ENCODE data around the gene AGT. TPM values are rescaled to one million over a fixed set of nuclear protein-coding genes. Genes with fewer than 3 reads are reported as not detected.
"Not testable (repeated sequence)": the region's sequence is repeated elsewhere in the genome, so short reads cannot be mapped to it uniquely, and the experiment has no call there.

AGT gene
- total RNA-seq, 2 experiments from 2014 or later, result not detected

DNA sequence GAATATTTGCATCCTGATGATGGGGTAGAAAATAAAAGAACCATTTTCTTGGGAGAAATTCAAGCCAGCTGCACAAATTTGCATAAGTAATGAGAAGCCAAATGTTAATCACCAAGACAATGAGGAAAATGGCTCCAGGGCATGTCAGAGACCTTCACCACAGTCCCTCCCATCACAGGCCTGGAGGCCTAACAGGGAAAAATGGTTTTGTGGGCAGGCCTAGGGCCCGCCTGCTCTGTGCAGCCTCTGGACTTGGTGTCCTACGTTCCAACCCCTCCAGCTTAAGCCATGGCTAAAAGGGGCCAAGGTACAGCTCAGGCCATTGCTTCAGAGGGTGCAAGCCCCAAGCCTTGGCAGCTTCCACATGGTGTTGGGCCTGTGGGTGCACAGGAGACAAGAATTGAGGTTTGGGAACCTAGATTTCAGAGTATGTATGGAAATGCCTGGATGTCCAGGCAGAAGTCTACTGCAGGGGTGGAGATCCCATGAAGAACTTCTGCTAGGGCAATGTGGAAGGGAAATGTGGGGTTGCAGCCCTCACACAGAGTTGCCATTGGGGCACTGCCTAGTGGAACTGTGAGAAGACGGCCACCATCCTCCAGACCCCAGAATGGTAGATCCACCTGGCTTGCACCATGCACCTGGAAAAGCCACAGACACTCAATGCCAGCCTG lies 8.1 kb upstream of the AGT start:
- H3K4me3 Mint-ChIP-seq, H3K9me3 Mint-ChIP-seq, H3K4me1 Mint-ChIP-seq, H3K36me3 Mint-ChIP-seq, DNase-seq, H3K27ac Mint-ChIP-seq: not testable (repeated sequence)
- H3K27me3 Mint-ChIP-seq, result peaks cover 13% of the 10 kb centered on the region

DNA sequence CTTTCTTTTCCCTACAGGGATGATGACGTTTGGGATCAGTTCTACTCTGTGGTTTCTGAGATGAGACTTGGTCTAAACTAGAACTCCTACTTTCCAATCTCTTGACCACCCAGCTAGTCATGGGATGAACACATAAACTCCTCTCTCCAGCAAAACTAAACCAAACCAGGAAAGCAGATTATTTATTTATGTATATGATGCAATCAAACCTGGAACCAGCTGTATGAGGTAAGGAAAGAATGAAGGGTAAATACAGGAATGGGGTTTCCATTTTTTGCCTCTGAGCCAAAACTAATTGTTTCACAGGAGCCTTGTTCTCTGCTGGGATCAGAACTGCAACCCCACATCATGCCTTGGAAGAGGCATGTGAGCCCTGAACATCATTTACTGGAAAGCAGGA lies 3.3 kb upstream of the AGT start:
- no peak for DNase-seq
- H3K27ac Mint-ChIP-seq, result no peak overlapping the region
- H3K4me1 Mint-ChIP-seq, result no peaks in the 10 kb centered on the region
- H3K9me3 Mint-ChIP-seq, result peaks cover 8% of the 10 kb centered on the region
- peaks cover 4% of the 10 kb centered on the region for H3K36me3 Mint-ChIP-seq
- no peak overlapping the region for H3K4me3 Mint-ChIP-seq
- H3K27me3 Mint-ChIP-seq, result peaks cover 15% of the 10 kb centered on the region

DNA sequence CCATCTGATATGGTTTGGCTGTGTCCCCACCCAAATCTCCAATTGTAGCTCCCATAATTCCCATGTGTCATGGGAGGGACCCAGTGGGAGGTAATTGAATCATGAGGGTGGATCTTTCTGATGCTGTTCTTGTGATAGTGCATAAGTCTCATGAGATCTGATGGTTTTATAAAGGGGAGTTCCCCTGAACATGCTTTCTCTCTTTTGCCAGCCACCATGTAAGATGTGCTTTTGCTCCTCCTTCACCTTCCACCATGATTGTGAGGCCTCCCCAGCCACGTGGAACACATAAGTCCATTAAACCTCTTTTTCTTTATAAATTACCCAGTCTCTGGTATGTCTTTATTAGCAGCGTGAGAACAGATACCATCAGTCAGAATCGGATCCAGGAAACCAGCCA lies 2.5 kb upstream of the AGT start:
- not testable (repeated sequence) for H3K9me3 Mint-ChIP-seq, H3K4me3 Mint-ChIP-seq, H3K4me1 Mint-ChIP-seq, H3K27ac Mint-ChIP-seq, H3K36me3 Mint-ChIP-seq, DNase-seq
- H3K27me3 Mint-ChIP-seq, result peaks cover 14% of the 10 kb centered on the region

DNA sequence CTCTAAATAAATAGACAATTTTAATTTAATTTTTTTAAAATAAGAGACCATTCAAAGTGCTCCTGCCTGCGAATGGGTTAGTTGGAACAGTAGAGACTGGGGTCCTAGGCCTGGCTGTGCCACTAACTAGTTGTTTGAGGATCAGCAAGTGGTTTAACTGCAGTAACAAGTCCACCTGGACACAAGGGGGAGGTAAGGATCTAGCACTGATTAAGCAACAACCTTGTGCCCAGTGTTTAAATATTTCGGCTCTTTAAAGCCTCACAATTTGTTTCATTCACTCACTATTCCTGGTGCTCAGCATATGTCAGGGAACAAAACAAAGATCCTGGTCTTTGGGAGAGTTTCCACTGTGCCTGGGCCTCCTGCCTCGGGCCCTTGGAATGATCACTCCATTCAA lies 1.6 kb upstream of the AGT start:
- Mint-ChIP-seq H3K9me3 (peaks cover 3% of the 10 kb centered on the region), H3K4me1 (no peaks in the 10 kb centered on the region), H3K27me3 (peaks cover 10% of the 10 kb centered on the region), H3K4me3 (no peak overlapping the region), H3K27ac (no peak overlapping the region), H3K36me3 (no peaks in the 10 kb centered on the region)
- no peak for DNase-seq

DNA sequence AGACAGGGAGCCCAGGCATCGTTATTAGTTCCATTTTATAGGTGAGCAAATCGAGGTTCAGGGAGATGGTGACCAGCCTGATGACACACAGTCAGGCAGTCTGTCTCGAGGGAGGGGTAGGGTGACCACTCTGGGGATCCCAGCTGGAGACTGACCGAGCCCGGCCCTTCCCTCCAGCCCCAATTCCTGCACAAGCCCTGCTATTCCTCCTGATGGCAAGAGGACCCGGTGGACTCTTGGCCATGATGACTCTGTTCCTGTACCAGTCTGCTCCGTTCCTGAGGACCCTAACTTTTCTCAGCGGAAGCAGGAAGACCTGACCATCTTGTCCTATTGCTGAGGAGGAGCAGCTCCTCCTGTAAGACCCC lies 391 bp downstream of the AGT start:
- DNase-seq, result no peak
- H3K9me3 Mint-ChIP-seq, result peaks cover 3% of the 10 kb centered on the region
- H3K27ac Mint-ChIP-seq, result no peak overlapping the region
- no peak overlapping the region for H3K4me3 Mint-ChIP-seq
- no peaks in the 10 kb centered on the region for H3K36me3 Mint-ChIP-seq
- peaks cover 8% of the 10 kb centered on the region for H3K27me3 Mint-ChIP-seq
- H3K4me1 Mint-ChIP-seq, result no peaks in the 10 kb centered on the region

DNA sequence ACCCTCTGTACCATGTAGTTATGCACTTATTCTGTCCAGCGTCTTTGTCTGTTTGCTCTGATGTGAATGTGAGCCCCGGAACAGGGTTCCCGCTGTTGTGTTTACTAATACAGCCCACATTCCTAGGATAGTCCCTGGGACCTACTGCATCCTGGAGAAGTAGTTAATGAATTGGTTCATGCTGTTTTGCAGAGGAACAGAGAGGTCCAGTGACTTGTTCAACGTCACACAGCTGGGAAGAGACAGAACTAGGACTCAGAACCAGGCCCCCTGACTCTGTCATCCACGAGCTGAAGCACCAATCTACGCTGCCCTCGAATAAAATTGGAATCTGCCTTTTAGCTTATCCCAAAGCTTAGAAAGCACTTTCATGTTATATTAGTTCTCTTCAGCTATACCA lies 784 bp downstream of the AGT start:
- Mint-ChIP-seq H3K27me3 (peaks cover 6% of the 10 kb centered on the region), H3K4me3 (no peak overlapping the region), H3K36me3 (no peaks in the 10 kb centered on the region), H3K27ac (no peak overlapping the region), H3K4me1 (no peaks in the 10 kb centered on the region), H3K9me3 (peaks cover 3% of the 10 kb centered on the region)
- no peak for DNase-seq

DNA sequence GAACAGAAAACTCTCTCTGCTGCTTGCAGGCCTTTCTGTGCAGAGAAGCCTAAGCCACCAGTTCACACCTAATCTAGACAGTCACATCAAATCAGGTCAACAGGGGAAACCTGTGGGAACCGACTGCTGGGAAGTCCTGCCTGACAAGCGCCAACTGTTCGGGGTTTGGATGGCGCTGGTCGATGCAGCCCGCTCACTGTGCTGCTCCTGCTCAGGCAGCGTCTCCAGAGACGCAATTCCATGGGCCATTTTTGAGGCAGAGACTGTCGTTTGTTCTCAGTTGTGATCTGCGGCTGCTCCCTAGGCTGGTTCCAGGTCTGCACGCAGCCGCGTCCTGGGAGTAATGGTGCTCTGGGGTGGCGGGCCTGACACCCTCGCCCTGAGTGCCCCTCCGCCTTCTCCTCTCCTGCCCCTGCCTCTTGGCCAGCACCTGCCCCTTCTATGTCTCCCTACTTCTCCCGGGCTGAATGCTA lies 1.4 kb downstream of the AGT start:
- Mint-ChIP-seq H3K4me1 (no peaks in the 10 kb centered on the region), H3K36me3 (no peaks in the 10 kb centered on the region), H3K27me3 (peaks cover 10% of the 10 kb centered on the region), H3K9me3 (peaks cover 3% of the 10 kb centered on the region), H3K27ac (no peak overlapping the region), H3K4me3 (no peak overlapping the region)
- DNase-seq, result no peak

DNA sequence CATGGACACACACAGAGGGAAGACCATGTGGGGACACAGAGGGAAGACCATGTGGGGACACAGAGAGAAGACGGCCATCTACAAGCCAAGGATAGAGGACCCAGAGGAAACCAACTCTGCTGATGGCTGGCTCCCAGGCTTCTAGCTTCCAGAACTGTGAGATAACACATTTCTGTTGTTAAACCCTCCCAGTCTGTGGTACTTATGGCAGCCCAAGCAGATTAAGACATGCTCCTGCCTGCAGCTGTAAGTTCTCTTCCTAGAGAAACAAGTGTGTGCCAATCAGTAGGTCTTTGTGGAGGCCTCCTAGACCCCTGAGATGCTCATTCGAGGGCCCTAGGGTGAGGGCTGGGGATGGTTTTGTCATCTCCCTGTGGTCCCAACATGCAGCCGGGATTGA lies 2.7 kb downstream of the AGT start:
- Mint-ChIP-seq H3K36me3 (no peaks in the 10 kb centered on the region), H3K9me3 (no peaks in the 10 kb centered on the region), H3K4me1 (no peaks in the 10 kb centered on the region), H3K4me3 (no peak overlapping the region), H3K27ac (no peak overlapping the region), H3K27me3 (peaks cover 10% of the 10 kb centered on the region)
- DNase-seq, result no peak

DNA sequence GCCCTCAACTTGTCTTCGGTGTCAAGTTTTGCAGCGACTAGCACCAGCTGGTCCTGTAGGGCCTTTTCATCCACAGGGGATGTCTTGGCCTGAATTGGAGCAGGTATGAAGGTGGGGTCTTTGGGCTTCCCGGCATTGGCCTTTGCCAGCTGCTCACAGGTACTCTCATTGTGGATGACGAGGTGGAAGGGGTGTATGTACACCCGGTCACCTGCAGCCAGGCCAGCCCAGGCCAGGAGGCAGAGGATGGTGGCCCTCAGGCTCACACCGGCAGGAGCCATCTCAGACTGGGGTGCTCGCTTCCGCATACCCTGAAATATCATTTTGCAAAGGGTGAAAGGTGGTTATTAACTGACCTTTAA lies 3.4 kb downstream of the AGT start:
- Mint-ChIP-seq H3K27ac (no peak overlapping the region), H3K27me3 (peaks cover 10% of the 10 kb centered on the region), H3K4me1 (no peaks in the 10 kb centered on the region), H3K4me3 (no peak overlapping the region), H3K36me3 (no peaks in the 10 kb centered on the region), H3K9me3 (no peaks in the 10 kb centered on the region)
- no peak for DNase-seq

DNA sequence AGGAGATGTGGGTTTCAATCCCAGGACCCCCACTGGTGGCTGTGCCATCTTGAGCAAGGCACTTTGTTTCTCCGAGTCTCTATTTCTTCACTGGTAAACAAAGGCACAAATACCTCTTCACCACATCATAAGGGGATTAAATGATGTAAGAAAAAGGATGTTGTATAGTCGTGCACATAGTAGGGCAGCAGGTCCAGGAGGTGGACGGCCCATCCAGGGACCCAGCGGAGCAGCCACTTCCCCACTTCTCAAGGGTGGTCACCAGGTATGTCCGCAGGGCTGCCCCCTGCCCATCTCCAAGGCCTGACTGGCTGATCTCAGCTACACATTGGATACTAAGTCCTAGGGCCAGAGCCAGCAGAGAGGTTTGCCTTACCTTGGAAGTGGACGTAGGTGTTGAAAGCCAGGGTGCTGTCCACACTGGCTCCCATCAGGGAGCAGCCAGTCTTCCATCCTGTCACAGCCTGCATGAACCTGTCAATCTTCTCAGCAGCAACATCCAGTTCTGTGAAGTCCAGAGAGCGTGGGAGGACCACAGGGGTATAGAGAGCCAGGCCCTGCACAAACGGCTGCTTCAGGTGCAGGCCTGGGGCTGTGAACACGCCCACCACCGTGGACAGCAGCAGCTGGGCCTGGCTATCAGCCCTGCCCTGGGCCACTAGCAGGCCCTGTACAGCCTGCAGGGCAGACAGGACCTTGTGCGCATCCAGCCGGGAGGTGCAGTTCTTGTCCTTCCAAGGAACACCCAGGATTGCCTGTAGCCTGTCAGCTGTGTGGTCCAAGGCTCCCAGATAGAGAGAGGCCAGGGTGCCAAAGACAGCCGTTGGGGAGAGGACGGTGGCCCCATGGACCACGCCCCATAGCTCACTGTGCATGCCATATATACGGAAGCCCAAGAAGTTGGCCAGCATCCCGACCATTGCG lies 4.0 kb downstream of the AGT start:
- no peak for DNase-seq
- peaks cover 10% of the 10 kb centered on the region for H3K27me3 Mint-ChIP-seq
- no peak overlapping the region for H3K4me3 Mint-ChIP-seq
- H3K4me1 Mint-ChIP-seq, result no peaks in the 10 kb centered on the region
- no peaks in the 10 kb centered on the region for H3K36me3 Mint-ChIP-seq
- no peak overlapping the region for H3K27ac Mint-ChIP-seq
- no peaks in the 10 kb centered on the region for H3K9me3 Mint-ChIP-seq

DNA sequence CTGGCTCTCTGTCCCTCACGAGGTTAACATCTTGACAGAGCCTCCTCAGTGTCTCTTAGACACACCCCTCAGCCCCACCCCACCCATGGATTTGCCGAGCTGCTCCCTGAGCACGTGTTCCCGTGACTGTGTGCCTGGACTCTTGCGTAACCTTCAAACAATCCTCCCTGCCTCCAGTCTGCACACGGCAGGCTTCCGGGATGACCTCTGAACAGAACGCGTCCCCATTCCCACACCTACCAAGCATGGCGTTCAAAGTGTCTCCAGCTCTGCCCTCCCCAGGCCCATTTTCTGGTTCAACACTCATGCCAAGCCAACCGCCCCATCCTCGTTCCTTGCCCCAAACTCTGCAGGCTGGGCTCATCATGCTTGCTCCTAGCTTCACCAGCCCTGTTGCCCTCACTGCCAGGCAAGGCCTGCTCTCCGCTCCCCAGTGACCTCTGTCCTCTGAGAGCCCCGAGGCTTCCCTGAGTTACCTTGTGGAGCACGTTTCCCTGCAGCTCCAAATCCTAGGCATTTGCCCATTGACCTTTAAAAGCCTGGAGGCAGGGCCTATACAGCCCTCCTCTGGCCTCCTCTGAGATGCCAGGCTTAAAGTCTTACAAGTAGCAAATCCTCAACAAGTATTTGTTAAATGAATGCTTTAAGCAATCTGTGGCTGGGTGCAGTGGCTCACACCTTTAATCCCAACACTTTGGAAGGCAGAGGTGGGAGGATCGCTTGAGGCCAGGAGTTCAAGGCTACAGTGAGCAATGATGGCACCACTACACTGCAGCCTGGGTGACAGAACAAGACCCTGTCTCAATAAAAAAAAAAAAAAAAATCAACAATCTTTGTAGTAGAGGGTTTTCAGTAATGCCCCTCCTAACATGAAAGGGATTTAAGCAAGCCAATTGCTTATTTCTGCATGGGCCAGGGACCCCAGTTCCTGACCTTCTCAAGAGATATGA lies 5.0 kb downstream of the AGT start:
- Mint-ChIP-seq H3K27ac (no peak overlapping the region), H3K4me1 (no peaks in the 10 kb centered on the region), H3K4me3 (no peak overlapping the region), H3K27me3 (peaks cover 11% of the 10 kb centered on the region), H3K9me3 (no peaks in the 10 kb centered on the region), H3K36me3 (no peaks in the 10 kb centered on the region)
- no peak for DNase-seq

DNA sequence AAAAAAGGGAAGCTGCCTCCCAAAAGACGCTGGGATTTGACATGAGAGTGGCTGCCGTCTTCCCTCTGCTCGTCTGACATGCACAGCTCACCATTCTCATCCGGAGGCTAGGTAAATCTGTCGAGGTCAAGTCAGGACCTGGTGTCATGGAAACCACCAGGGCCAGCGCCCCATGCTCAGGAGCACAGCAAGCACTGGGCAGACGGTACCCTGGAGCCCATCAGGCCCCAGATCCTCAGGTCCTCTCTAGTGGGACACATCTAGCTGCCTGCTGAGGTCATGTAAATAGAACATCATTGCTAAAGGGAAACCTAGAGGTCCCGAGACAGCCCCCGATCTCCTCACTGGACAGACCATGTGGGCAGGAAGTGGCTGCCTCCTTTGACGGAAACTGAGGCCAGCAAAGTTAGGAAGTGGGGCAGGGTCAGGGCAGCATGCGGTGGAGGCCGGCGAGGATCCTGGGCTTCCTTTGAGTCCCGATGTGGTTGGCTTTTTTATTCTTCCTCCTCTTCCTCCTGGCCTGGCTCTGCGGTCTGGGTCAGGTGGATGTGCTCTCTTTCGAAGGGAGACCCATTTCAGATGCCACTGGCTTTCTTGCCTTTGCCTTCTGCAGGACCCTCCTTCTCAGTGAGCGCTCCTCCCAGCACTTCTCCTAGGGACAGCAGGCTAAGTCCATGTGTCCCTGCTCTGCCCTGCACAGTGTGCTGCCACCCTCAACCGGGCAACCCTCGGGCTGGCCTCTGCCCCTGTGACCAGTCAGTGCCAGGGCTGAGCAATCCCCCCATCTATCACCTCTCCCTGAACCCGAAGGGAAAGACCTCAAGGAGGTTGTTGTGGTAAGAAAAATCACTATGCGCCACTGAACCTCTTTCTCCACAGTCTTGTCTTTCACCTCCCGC lies 5.9 kb downstream of the AGT start:
- H3K9me3 Mint-ChIP-seq, result no peaks in the 10 kb centered on the region
- peaks cover 11% of the 10 kb centered on the region for H3K27me3 Mint-ChIP-seq
- H3K4me1 Mint-ChIP-seq, result no peaks in the 10 kb centered on the region
- no peak overlapping the region for H3K27ac Mint-ChIP-seq
- no peaks in the 10 kb centered on the region for H3K36me3 Mint-ChIP-seq
- H3K4me3 Mint-ChIP-seq, result no peak overlapping the region
- DNase-seq, result no peak

DNA sequence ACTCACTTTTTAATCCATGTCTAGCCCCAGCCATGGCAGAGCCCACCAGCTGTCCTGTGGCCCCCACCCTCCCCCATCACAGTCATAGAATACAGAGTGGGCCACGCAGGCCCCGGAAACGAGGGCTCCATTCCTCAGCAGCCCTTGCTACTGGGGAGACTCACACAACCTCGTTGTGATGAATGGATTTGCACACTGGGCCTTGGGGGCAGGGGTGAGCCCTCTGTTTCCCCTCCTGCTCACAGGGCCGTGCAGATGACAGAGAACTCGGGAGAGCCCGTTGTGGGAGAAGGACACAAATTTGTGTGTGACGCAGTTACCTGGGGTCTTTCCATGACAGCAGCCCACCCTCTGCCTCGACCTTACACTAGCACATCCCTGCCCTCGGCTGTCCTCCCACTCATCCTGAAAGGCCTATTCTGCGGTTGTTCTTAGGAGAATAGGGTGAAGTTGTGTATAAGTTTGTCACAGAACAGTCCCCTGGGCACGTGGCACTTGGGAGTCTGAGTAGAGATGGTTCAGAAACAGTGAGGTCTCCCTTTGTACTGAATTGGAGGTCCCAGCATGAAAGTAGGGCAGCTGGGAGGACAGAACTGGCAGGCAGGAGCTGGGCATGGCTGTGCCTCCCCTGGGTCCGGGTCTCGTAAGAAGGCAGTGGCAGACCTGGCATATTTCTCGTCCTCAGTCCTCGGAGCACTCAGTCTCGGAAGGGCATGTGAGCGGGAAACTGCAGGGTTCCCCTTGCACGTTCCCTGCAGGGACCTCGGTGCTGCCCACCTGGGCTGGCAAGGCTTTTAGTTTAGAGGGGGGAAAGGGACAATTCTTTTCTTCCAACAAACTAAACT lies 6.8 kb downstream of the AGT start:
- H3K9me3 Mint-ChIP-seq, result no peaks in the 10 kb centered on the region
- H3K27me3 Mint-ChIP-seq, result peaks cover 7% of the 10 kb centered on the region
- H3K27ac Mint-ChIP-seq, result no peak overlapping the region
- no peak overlapping the region for H3K4me3 Mint-ChIP-seq
- DNase-seq, result no peak
- H3K36me3 Mint-ChIP-seq, result no peaks in the 10 kb centered on the region
- no peaks in the 10 kb centered on the region for H3K4me1 Mint-ChIP-seq
